NCI-H146 treated with DMSO at 0.1 percent for 48 hours (cell line): Measurements from ENCODE around the gene MACROD1.

Experiments used
- DNase-seq: peaks from one replicate; lab custom pipeline; 2025; ENCODE audit not compliant: unreplicated experiment; lab: John Stamatoyannopoulos, UW

Gene MACROD1

GRCh38 chr11:64131683-64132190 is 34.2 kb downstream of the MACROD1 start:
- peak; percentile 17 for DNase-seq

- no peak for DNase-seq
These were observed 35.3 kb downstream of the MACROD1 start for GRCh38 chr11:64130618-64131017.

DNA sequence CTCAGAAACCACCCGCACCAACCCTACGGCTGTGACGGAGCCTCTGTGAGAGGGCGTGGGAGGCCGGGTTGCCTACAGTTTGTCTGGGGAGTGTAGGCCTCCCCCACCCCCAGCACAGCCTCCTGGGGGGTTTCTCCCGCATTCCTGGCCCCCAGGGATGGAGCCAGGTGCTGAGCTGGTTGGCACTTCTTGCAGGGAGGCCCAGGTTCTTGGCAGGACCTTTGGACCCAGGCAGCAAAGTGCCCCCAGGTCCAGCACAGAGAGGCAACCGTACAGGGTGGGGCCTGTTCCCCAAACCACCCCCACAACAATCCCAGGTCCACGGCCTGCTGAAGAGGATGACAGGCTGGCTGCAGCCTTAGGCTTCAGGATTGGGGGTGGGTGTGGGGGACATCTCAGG is 36.5 kb downstream of the MACROD1 start:
- no peak for DNase-seq

GRCh38 chr11:64128255-64129006 is 37.5 kb downstream of the MACROD1 start:
- DNase-seq = no peak

DNA sequence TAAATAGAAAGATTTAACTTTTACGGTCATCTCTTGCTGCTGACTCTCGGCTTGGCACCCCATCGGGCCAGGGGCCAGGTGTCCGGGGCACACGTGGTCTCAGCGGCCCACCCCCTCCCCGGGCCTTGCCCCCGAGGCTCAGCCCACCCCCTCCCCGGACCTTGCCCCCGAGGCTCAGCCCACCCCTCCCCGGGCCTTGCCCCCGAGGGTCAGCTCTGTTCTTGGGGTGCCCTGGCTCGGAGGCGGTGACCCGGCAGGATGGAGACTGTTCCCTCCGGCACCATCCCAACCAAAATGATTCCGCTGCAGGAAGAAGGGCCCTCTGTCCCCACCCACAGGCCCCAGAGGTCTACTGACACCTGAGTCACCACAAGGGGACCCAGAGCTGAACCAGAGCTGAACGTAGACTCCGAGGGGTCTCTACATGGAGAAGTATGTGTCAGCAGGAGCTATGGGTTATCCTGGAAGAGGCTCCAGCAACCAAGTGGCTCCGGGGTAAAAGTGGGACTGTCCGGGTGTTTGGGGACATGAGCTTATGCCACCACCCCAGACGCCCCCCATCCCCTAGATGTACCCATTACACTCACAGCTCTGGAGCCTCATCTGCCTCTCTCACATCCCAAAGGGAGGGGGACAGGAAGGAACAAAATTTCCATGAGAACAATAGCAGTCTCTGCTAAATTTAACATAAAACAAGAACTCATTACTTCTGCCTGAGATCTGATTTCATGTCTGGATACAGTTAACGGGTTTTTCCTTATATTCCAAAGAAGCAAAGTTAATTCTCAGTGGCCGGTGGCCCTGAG is 38.4 kb downstream of the MACROD1 start:
- DNase-seq = no peak

DNA sequence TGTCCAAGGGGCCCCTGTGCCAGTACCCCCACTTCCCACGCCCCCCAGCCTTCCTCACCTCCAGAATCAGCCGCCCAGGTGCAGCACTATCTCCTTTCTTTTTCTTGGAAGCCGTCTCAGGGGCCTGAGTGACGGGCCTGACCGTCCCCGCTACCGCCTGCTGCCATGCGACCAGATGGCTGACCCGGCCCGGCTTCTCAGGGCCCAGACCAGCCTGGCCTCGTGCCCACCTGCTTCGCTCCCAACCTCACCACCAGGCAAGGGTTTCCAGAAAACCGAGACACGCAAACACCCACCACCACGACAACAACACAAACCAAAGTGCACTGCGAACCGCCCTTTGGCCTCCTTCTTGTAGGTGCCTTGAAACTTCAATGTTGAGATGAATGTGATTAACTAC is 39.1 kb downstream of the MACROD1 start:
- no peak for DNase-seq

- no peak for DNase-seq
These were observed 39.5 kb downstream of the MACROD1 start for GRCh38 chr11:64126371-64126770.

GRCh38 chr11:64125676-64126075 is 40.2 kb downstream of the MACROD1 start:
- no peak for DNase-seq

- DNase-seq = no peak
These were observed 41.8 kb downstream of the MACROD1 start for GRCh38 chr11:64124147-64124546.

DNA sequence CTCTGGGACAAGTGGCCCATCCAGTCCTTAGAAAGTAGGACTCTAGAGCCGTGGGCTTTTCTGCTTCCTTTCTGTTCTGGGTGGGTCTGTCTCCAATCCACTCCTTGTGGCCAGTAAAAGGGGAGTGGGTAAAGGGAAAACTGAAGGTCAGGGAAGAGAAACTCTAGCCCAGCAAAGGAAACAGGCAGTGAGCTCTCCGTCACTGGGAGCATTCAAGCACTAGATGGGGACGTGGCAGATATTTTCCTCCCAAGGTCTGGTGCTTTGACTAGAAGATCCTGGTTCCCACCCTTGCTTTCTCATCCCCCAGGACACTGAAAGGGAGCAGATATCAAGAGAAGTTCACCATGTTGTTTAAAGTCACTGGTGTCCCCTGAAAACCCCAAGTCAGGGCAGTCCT is 42.2 kb downstream of the MACROD1 start:
- no peak for DNase-seq

DNA sequence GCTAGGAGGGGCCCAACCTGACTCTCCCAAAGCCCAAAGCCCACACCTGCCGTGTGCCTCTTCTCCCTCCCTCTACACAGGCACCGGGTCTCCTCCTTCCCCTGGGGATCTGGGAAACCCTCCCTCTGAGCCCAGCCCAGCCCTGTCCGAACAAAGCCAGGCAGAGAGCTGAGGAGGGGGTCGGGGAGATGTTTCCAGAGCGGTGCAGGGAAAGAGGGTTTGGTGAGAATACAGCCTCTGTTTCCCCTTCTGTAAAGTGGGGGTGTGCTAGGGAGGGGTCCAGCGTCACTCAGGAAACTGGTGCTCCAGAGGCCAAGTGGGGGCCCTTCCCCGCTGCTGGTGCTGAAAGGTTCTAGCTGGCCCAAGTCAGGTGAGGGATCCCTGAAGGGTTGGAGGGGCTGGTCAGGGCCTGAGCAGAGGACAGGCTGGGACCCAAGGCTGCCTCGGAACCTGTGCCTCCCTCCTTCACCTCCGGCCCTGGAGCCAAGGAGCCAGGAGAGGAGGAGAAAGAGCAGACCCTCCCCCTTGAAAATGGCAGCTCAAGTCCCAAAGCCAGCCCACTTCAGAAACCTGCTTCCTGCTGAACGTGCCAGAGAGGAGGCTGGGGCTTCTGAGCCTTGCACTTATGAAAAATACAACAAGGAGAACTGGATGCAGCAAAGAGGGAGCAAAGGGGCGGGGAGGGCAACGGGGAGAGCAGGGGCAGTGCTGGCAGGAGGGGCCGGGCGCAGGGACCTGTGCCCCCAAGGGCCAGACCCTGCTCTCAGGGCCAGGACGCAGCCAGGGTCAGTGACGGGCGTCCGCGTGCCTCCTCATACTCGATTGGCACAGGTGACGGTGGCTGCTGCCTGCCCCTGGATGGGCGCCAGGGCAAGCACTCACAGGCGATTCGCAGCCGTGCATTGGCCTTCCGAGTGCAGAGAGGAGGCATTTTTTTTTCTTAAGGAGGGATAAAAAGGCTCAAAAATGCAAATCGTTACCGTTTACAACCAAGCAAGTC is 43.2 kb downstream of the MACROD1 start:
- no peak for DNase-seq

DNA sequence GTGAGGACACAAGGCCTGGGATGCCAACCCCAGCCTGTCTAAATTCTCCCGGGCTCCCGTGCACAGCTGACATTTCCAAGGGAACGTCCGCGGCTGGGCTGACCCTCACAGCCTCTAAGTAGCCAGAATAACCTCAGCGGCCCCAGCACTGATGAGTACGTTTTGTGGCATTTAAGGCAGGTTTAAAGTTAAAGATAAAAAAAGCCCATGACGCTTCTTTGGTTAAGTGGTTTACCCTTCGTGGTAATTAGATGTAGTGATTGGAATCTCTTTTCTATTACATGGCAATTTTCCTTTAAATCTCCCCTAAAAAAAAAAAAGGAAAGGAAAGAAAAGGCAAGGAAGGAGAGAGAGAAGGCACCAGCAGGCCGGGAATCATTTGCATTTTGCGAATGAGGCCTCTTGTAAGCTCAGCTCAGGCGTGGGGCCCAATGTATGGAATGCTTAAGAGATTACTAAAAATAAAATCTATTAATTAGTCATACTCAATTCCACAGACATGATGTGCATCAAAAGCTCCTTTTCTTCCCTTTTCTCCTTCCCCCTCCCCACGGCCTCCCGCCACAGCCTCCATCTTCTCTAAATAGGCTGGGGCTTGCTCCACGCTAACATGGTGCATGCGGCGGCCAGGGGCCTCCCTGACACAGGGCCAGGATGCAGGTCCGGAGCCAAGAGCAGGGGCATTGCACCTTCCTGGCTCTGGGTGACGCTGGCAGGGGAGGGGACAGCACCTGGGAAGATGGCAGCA is 44.1 kb downstream of the MACROD1 start:
- DNase-seq = no peak

- DNase-seq = no peak
These were observed 44.9 kb downstream of the MACROD1 start for GRCh38 chr11:64120951-64121569.

GRCh38 chr11:64119700-64120099 is 46.2 kb downstream of the MACROD1 start:
- DNase-seq = no peak

- DNase-seq = no peak
These were observed 46.8 kb downstream of the MACROD1 start for GRCh38 chr11:64118876-64119665.

GRCh38 chr11:64117763-64118459 is 48.0 kb downstream of the MACROD1 start:
- no peak for DNase-seq

DNA sequence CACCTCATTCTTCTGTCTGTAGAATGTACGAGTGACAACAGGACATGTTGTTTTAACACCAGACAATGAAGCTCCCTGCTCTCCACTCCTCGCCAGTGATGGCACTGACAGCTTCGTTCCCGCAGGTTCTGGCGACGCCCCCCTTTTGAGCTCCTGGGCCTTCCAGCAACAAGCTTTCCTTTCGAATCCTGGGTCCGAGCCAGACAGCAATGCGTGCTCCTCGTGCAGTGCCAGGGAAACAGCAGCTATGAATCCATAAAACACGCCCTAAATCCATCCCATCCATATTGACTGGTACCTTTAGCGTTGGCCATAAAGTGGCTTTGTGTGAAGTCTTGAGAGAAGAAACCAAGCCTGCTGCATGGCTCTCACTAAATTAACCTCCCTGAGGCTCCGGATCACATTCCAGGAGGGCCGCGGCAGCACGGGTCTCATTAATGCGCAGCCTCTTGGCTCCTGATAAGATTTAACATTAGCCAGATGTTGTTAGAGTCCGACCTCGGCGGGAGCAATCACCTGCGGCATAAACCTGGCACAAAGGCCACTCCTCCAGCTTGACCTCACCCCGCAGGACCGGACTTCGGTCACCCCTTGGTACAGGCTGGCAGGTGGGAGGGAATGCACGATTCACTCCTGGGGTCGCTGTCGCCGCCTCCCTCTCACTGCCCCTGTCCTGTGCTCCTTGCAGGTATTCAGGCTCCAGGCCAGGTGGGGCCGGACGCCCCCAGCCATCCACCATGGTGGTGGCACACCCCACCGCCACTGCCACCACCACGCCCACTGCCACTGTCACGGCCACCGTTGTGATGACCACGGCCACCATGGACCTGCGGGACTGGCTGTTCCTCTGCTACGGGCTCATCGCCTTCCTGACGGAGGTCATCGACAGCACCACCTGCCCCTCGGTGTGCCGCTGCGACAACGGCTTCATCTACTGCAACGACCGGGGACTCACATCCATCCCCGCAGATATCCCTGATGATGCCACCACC is 50.1 kb downstream of the MACROD1 start:
- no peak for DNase-seq
